ENCODE results near the gene CPPED1. TPM values are rescaled to one million over a fixed set of nuclear protein-coding genes. Genes with fewer than 3 reads are reported as not detected.

CPPED1 gene
- total and polyA plus RNA-seq, 7 donors = 2.7 to 6.1 (median 3.5) TPM

- Histone ChIP-seq H3K4me3 (no peak overlapping the region), H3K27ac (no peak overlapping the region), H3K27me3 (ENCODE audit: insufficient read depth in 3 of 3, low read length in 2 of 3) (no peaks in the 10 kb centered on the region), H3K9me3 (no peaks in the 10 kb centered on the region), H3K36me3 (ENCODE audit: insufficient read depth in 1 of 2, low read depth in 1 of 2) (no peaks in the 10 kb centered on the region), H3K4me1 (no peaks in the 10 kb centered on the region)
- intact Hi-C loops (cut with DNase I) = no loop called here
- no peak for ATAC-seq
- no peak for DNase-seq
- TF ChIP-seq CTCF (IDR thresholded peaks at IDR 0.05) = no peak
- WGBS, 3 donors = 96 to 98% (median 97%) methylated on average over 4 of the region's 4 CpGs
Measured at GRCh38 chr16:12744860-12745259, 58.8 kb downstream of the CPPED1 start.

GRCh38 chr16:12742741-12743140 is 60.9 kb downstream of the CPPED1 start:
- H3K4me1 ChIP-seq = no peaks in the 10 kb centered on the region
- H3K27ac ChIP-seq = no peak overlapping the region
- no peaks in the 10 kb centered on the region for H3K36me3 ChIP-seq (ENCODE audit: insufficient read depth in 1 of 2, low read depth in 1 of 2)
- DNase-seq (no peak), ATAC-seq (no peak)
- 69 to 84% (median 76%) methylated on average over 4 of the region's 4 CpGs for WGBS, 3 donors
- intact Hi-C loops (cut with DNase I) = no loop called here
- no peak for TF ChIP-seq CTCF (IDR thresholded peaks at IDR 0.05)
- no peaks in the 10 kb centered on the region for H3K9me3 ChIP-seq
- no peaks in the 10 kb centered on the region for H3K27me3 ChIP-seq (ENCODE audit: insufficient read depth in 3 of 3, low read length in 2 of 3)
- H3K4me3 ChIP-seq = no peak overlapping the region

- H3K4me1 ChIP-seq = no peaks in the 10 kb centered on the region
- 76 to 81% (median 80%) methylated on average over 6 of the region's 6 CpGs for WGBS, 3 donors
- no peaks in the 10 kb centered on the region for H3K27me3 ChIP-seq (ENCODE audit: insufficient read depth in 3 of 3, low read length in 2 of 3)
- no peak for TF ChIP-seq CTCF (IDR thresholded peaks at IDR 0.05)
- no peaks in the 10 kb centered on the region for H3K36me3 ChIP-seq (ENCODE audit: insufficient read depth in 1 of 2, low read depth in 1 of 2)
- no peak overlapping the region for H3K4me3 ChIP-seq
- ATAC-seq (no peak), DNase-seq (no peak)
- no peak overlapping the region for H3K27ac ChIP-seq
- H3K9me3 ChIP-seq = no peaks in the 10 kb centered on the region
- intact Hi-C loops (cut with DNase I) = no loop called here
Measured at GRCh38 chr16:12740986-12741610, 62.6 kb downstream of the CPPED1 start.

GRCh38 chr16:12739738-12740137 is 63.9 kb downstream of the CPPED1 start:
- intact Hi-C loops (cut with DNase I) = no loop called here
- no peak for TF ChIP-seq CTCF (IDR thresholded peaks at IDR 0.05)
- Histone ChIP-seq H3K4me3 (no peak overlapping the region), H3K27ac (no peak overlapping the region), H3K4me1 (no peaks in the 10 kb centered on the region), H3K27me3 (ENCODE audit: insufficient read depth in 3 of 3, low read length in 2 of 3) (no peaks in the 10 kb centered on the region), H3K9me3 (no peaks in the 10 kb centered on the region), H3K36me3 (ENCODE audit: insufficient read depth in 1 of 2, low read depth in 1 of 2) (no peaks in the 10 kb centered on the region)
- DNase-seq = no peak
- ATAC-seq = no peak
- WGBS, 3 donors = 97 to 99% (median 98%) methylated on average over 3 of the region's 3 CpGs

- intact Hi-C loops (cut with DNase I) = no loop called here
- 78 to 85% (median 84%) methylated on average over 6 of the region's 6 CpGs for WGBS, 3 donors
- no peak for TF ChIP-seq CTCF (IDR thresholded peaks at IDR 0.05)
Measured at GRCh38 chr16:12737563-12737962, 66.1 kb downstream of the CPPED1 start.

More at GRCh38 chr16:12737563-12737962, 66.1 kb downstream of the CPPED1 start:
- Histone ChIP-seq H3K27me3 (ENCODE audit: insufficient read depth in 3 of 3, low read length in 2 of 3) (no peaks in the 10 kb centered on the region), H3K4me3 (no peak overlapping the region), H3K27ac (no peak overlapping the region), H3K4me1 (no peaks in the 10 kb centered on the region), H3K36me3 (ENCODE audit: insufficient read depth in 1 of 2, low read depth in 1 of 2) (no peaks in the 10 kb centered on the region), H3K9me3 (peaks cover 3% of the 10 kb centered on the region)
- ATAC-seq (no peak), DNase-seq (no peak)

Measured in psoas muscle (tissue), 8 donors.